NCI-H128 (cell line): ENCODE measurements around the gene CACNA1F.
A peak's percentile ranks its signal among the peaks of the same experiment; 100 is the strongest.
"Not testable (repeated sequence)": the region's sequence is repeated elsewhere in the genome, so short reads cannot be mapped to it uniquely, and the experiment has no call there.

Experiments used
- DNase-seq: peaks from one replicate; lab custom pipeline; 2025; ENCODE audit not compliant: unreplicated experiment; lab: John Stamatoyannopoulos, UW

The CACNA1F gene

GRCh38 chrX:49177873-49178480 lies 55.2 kb downstream of the CACNA1F start:
- no peak for DNase-seq

DNA sequence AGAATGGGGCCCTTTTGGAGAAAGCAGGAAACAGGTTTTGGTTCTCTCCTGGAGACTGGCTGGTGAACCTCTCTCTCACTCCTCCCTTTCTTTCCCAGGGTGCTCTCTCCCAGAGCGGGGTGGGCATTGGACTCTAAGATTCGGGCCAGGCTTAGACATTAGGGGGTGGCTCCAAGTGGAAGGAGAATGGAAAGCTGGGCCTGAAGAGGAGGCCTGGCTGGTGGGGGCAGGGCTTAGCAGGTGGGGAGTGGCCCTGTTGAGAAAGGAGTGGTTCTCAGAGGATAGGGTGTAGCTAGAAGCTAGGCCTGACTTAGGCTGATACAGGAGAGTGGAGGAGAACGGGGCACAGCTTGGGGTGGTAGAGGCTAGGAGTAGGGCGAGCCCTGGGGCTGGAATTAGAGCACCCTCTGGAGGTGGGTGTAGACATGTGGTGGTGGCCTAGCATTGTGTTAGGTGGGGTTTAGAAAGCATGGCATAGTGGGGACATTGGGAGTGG lies 55.8 kb downstream of the CACNA1F start:
- no peak for DNase-seq

GRCh38 chrX:49176421-49177326 lies 56.5 kb downstream of the CACNA1F start:
- DNase-seq = no peak

- no peak for DNase-seq
Measured at GRCh38 chrX:49175435-49176274, 57.5 kb downstream of the CACNA1F start.

GRCh38 chrX:49174723-49175122 lies 58.4 kb downstream of the CACNA1F start:
- no peak for DNase-seq

DNA sequence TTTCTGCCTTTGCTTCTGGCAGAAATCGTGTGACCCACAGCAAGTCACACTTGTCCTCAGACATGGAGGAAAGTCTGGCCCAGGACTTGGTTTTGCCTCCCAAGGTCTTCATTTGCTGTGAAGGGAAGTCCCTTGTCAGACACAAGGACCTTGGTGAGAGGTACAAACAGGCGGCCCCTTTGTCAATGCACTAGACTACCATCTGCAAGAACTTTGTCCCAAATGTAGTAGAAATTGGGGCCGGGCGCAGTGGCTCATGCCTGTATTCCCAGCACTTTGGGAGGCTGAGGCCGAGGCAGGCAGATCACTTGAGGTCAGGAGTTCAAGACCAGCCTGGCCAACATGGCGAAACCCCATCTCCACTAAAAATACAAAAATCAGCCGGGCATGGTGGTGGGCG lies 59.6 kb downstream of the CACNA1F start:
- not testable (repeated sequence) for DNase-seq

GRCh38 chrX:49172280-49172780 lies 60.8 kb downstream of the CACNA1F start:
- peak; percentile 73 for DNase-seq

DNA sequence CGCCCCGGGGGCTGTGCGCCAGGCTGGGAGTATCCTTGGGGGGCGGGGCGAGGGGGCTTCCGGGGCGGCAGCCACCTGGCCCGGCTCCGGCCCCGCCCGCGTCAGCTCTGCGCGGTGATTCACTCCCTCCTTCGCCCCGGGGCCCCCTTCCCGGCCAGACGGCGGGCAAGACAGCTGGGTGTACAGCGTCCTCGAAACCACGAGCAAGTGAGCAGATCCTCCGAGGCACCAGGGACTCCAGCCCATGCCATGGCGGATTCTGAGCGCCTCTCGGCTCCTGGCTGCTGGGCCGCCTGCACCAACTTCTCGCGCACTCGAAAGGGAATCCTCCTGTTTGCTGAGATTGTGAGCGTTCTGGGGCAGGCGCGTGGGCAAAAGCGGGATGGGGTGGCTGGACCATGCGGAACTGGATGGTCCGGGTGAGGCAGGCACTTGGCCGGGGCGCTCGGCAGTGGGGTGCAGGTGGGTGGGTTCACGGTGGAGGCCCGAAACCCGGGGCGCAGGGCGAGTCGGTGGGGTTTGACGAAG lies 61.3 kb downstream of the CACNA1F start, which contains the start of gene PLP2:
TSS of gene PLP2 (plus strand) at position 147 of the 528 bp plus-strand sequence. CDS start at position 250, 103 bp downstream.
- DNase-seq = no peak

- no peak for DNase-seq
Measured at GRCh38 chrX:49167740-49168108, 65.4 kb downstream of the CACNA1F start.

- no peak for DNase-seq
Measured at GRCh38 chrX:49166914-49167739, 66.0 kb downstream of the CACNA1F start.

- DNase-seq = peak; percentile 82
Measured at GRCh38 chrX:49165901-49166881, 66.9 kb downstream of the CACNA1F start.

- no peak for DNase-seq
Measured at GRCh38 chrX:49164589-49165360, 68.4 kb downstream of the CACNA1F start.

DNA sequence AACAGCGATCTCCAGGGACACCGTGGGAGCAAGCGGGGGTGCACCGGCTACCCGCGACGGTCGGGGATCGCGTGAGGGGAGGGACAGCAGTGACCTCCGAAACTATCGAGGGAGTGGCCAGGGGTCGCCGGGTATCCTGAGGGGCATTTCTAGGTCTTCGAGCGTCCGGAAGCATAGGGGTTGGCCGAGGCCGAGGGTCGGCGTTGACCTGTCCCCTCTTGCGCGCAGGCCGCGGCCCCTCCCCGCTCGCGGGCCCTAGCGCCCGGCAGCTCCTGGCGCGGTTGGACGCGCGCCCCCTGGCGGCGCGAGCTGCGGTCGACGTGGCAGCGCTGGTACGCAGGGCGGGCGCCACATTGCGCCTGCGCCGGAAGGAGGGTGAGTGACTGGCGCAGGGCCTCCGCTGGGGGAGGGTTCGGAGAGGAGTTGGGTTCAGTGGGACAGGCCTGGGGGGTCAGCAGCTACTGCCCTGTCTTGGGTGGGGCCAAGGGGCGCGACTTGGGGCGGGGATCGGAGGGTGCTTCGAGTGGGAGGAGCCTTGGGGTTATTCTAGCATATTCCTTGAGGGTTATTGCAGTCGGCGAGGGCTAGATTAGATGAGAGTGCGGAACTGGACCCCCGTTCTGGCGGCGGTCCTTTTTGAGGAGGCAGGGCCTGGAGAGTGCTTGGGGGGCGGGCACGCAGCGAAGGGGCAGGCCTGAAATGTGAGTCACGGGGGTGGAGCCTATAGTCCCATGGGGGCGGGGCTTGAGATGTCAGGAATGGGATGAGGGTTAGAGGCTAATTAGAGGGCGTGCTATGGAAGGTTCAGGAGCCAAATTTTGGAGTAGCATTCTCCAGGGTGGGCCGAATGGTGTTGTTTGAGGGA lies 69.4 kb downstream of the CACNA1F start:
- DNase-seq = peak; percentile 63

DNA sequence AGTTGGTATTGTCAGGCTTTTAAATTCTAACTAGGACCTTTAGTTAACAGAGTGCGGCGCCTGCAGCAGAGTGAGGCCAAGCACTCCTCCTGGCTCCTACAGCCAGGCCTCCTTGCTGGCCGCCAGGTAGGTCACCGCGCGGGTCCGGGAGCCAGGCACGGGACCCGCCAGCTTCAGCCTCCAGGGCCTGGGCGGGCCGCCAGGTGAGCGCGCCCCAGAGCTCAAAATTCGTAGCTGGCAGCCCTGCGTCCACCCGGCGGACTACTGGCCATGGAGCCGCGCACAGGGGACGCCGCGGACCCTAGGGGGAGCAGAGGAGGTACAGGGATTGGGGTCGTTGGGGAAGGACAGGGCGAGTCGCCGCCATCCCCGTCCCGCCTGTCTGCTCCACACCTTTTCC lies 70.5 kb downstream of the CACNA1F start, which contains the start of gene MAGIX:
TSS of gene MAGIX (plus strand) at position 139 of the 400 bp plus-strand sequence. CDS start at position 271, 132 bp downstream.
- DNase-seq = no peak

DNA sequence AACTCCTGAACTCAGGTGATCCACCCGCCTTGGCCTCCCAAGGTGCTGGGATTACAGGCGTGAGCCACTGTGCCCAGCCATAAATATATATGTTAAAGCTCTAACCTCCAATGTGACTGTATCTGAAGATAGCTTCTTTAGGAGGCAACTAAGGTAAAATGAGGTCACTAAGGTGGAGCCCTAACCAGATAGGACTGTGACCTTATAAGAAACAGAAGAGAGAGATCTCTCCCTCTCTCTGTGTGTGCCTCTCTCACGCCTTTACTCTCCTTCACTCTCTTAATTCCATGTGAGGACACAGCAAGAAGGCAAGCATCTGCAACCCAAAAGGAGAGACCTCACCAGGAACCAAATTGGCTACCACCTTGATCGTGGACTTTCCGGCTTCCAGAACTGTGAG lies 71.5 kb downstream of the CACNA1F start:
- DNase-seq = no peak

- no peak for DNase-seq
Measured at GRCh38 chrX:49160908-49161307, 72.2 kb downstream of the CACNA1F start.

DNA sequence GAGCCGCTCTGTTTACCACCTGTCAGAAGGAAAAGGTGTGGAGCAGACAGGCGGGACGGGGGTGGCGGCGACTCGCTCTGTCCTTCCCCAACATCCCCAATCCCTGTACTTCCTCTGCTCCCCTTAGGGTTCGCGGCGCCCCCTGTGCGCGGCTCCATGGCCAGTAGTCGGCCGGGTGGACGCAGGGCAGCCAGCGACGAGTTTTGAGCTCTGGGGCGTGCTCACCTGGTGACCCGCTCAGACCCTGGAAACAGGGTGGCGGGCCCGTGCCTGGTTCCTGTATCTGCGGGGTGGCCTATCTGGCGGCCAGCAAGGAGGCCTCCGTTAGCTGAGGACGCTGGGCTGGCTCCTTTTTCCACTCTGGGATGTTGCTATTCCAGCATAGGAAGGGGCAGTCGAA lies 75.9 kb downstream of the CACNA1F start:
- DNase-seq = no peak
